CD4-positive, alpha-beta T cell treated with Interleukin-4 for 4 hours (primary cell): ENCODE data around the gene ELAVL2.

Source experiments
- DNase-seq: peaks from one replicate; pipeline ENCODE4 v3.0.0-alpha.2; 2020

Gene ELAVL2

DNA sequence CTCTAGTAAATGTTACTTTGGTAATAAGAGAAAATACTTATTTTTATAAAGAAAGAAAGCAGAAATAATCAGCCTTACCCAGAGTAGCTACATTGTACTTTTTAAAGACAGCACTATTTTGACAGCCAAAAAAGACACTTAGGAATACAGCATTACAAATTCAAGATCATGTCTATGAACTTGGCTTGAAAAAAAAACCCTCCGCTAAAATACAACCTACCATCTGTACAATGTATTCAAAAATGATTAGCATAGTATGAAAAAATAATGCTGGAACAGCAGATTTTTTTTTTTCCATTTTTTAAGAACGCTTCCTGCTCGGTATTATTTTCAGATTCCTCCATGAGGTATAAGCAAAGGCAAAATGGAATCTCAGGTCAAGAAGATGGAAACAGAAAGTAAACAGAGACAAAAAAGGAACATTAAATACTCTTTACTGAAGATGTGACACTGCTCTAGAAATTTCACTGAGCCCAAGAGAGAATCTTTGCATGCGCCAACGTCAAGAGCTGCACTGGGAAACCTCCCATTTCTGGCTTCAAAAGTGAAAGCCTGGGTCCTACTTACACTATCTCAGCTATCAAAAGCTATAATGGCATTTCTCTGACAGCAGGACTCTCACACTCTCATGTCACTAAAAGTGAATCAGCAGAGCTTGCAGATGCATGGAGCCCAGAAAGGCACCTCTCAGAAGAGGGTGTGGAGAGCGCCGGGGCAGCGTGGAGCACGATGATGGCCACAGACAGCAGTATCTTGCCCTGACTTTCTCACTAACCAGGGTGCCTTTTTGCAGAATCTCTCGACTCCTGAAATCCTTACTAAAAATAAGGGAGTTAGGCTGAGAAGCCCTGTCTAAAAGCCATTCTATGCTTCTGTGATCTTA, 167.4 kb downstream of the ELAVL2 start:
- no peak for DNase-seq

GRCh38 chr9:23651051-23651450, 175.0 kb downstream of the ELAVL2 start:
- no peak for DNase-seq

GRCh38 chr9:23648651-23649050, 177.4 kb downstream of the ELAVL2 start:
- DNase-seq, result no peak

- DNase-seq, result no peak
Measured at GRCh38 chr9:23644896-23645295, 181.1 kb downstream of the ELAVL2 start.

DNA sequence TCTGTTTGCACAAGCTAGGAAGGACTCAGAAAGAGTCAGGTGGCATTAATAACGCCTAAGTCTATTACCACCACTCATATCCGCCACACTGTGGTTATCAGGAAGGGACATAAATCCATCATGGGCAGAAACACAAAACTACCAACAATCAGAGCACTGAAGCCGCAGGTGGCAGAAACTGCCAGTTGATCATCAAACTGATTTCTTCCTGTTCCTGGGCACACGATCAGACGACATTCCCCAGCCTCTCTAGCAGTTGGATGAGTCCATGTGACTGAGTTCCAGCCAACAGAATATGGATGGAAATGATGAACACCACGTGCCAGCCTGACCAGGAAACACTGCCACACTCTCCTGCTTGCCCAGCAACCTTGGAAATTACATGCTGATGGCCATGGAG, 181.7 kb downstream of the ELAVL2 start:
- DNase-seq, result no peak

GRCh38 chr9:23643656-23644258, 182.3 kb downstream of the ELAVL2 start:
- DNase-seq, result no peak
